Spleen (tissue), 11 donors: ENCODE data around the gene ZDHHC14. TPM values are rescaled to one million over a fixed set of nuclear protein-coding genes. Genes with fewer than 3 reads are reported as not detected.

Experiments used
- DNase-seq: peaks from one replicate; pipeline ENCODE4 v3.0.0-alpha.2; 2020
- H3K27ac ChIP-seq, 8 donors: fragments of 200-600 bp; sonication (generic) in 7 of 8; 1 replicate in 4 of 8; 2 replicates in 4 of 8; pipeline versions ENCODE4 v1.5.0 to v1.8.0; 2016 to 2021; ENCODE audit warnings: inconsistent platforms in 4 of 8, mild to moderate bottlenecking in 4 of 8, moderate library complexity in 1 of 8
- H3K27me3 ChIP-seq, 7 donors: fragments of 200-600 bp; sonication (generic) in 6 of 7; replicated peaks in 1 of 7; 1 replicate in 4 of 7; 2 replicates in 3 of 7; pipeline versions ENCODE4 v1.5.0 to v1.8.0; 2016 to 2021; ENCODE audit warnings: inconsistent platforms in 3 of 7, mild to moderate bottlenecking in 1 of 7
- H3K36me3 ChIP-seq, 6 donors: fragments of 200-600 bp; sonication (generic) in 5 of 6; 1 replicate in 4 of 6; 2 replicates in 2 of 6; pipeline versions ENCODE4 v1.5.0 to v1.8.0; 2016 to 2021; ENCODE audit warnings: inconsistent platforms in 2 of 6
- H3K4me1 ChIP-seq, 6 donors: fragments of 200-600 bp; sonication (generic) in 5 of 6; 1 replicate in 3 of 6; 2 replicates in 3 of 6; pipeline versions ENCODE4 v1.5.0 to v1.8.0; 2016 to 2021; ENCODE audit warnings: inconsistent platforms in 3 of 6
- H3K4me3 ChIP-seq, 8 donors: fragments of 200-600 bp; sonication (generic) in 7 of 8; 1 replicate in 4 of 8; 2 replicates in 4 of 8; pipeline versions ENCODE4 v1.5.0 to v1.8.0; 2016 to 2021; ENCODE audit warnings: inconsistent platforms in 4 of 8, mild to moderate bottlenecking in 4 of 8, moderate library complexity in 2 of 8
- H3K9me3 ChIP-seq, 8 donors: fragments of 200-600 bp; sonication (generic) in 7 of 8; 1 replicate in 4 of 8; 2 replicates in 4 of 8; pipeline versions ENCODE4 v1.5.0 to v1.8.0; 2016 to 2021; ENCODE audit warnings: inconsistent platforms in 4 of 8
- CTCF ChIP-seq, 11 experiments: fragments of 200-600 bp in 7 of 11; fragments of 450-650 bp in 4 of 11; sonication (generic) in 4 of 11; IDR thresholded peaks in 8 of 11; conservative IDR thresholded peaks in 3 of 11; 1 replicate in 7 of 11; 2 replicates in 4 of 11; pipeline versions ENCODE4 v1.4.0 to v1.8.0; 2016 to 2021; ENCODE audit warnings: antibody characterized with exemption in 11 of 11, inconsistent platforms in 4 of 11, mild to moderate bottlenecking in 1 of 11
- POLR2A ChIP-seq, 3 donors: fragments of 450-650 bp; IDR thresholded peaks; one replicate each; pipeline ENCODE4 v1.5.1; 2017; ENCODE audit warnings: antibody characterized with exemption in 3 of 3, mild to moderate bottlenecking in 1 of 3
- POLR2AphosphoS5 ChIP-seq, 3 donors: sonication (generic); formaldehyde crosslinking; IDR thresholded peaks; one replicate each; pipeline ENCODE4 v1.5.1; 2017; ENCODE audit warnings: antibody characterized with exemption in 3 of 3
- WGBS, 5 donors: extraction: QIAGEN DNeasy Blood & Tissue Kit in 3 of 5; methylation state at CpG; one replicate each; pipeline versions ENCODE4 v1.1.5 to v1.1.7; 2013 to 2018; 5-methylcytosine and 5-hydroxymethylcytosine counted together
- intact Hi-C: fragments of 100-400 bp; cut with DNase I; formaldehyde crosslinking; loops from one replicate; pipeline ENCODE4 v1.15.0; 2023; ENCODE audit warnings: low total_unique reads
- polyA plus RNA-seq, 3 donors: library from polyadenylated mRNA; stranded (reverse); fragments of 200-250 nt; gene quantifications; one replicate each; pipeline ENCODE4 v1.2.1, GENCODE V29; 2013
- total RNA-seq, 7 donors: library from RNA; depleted of rRNA in 3 of 7; stranded (reverse); fragments of >200 nt in 3 of 7; fragmentation: NEBNext Ultra II Directional in 4 of 7; extraction: Animal tissue kit (Norgen Biotek cat#: 25700) in 4 of 7; gene quantifications; one replicate each; pipeline versions ENCODE4 v1.1.0 to v1.2.1, GENCODE V29; 2016 to 2021
- donor health status: healthy with polysubstance abuse.
- donor health status: DM: no; HTN: no; CAD: no; lungs with moderate emphysema.
- donor health status: DM: no; HTN: no; CAD: no.
- donor health status: Bipolar disorder and iron deficiency.
- donor health status: healthy.
- donor health status: DM: no; HTN: no; CAD: no.
- donor health status: DM: yes; HTN: yes; CAD: no.

ZDHHC14 gene
- total and polyA plus RNA-seq, 10 donors: 7.8 to 18.2 (median 11.7) TPM

GRCh38 chr6:157638779-157639178, 257.8 kb downstream of the ZDHHC14 start:
- Histone ChIP-seq H3K4me3 (no peak overlapping the region), H3K9me3 (no peaks in the 10 kb centered on the region), H3K36me3 (peaks cover 0 to 23% (median 0%) of the 10 kb centered on the region in 6 donors), H3K4me1 (peaks cover 0 to 21% (median 0%) of the 10 kb centered on the region in 6 donors), H3K27ac (no peak overlapping the region), H3K27me3 (no peaks in the 10 kb centered on the region)
- intact Hi-C loops: no loop called here
- DNase-seq: no peak
- TF ChIP-seq POLR2A (IDR thresholded peaks at IDR 0.05) (no peak), CTCF (IDR thresholded peaks at IDR 0.05 in 8 of 11, conservative IDR thresholded peaks at IDR 0.05 in 3 of 11) (no peak), POLR2AphosphoS5 (IDR thresholded peaks at IDR 0.05) (no peak)
- WGBS, 5 donors: 89 to 93% (median 90%) methylated on average over 6 to 7 of the region's 7 CpGs

- Histone ChIP-seq H3K36me3 (peaks cover 0 to 8% (median 0%) of the 10 kb centered on the region in 6 donors), H3K9me3 (no peaks in the 10 kb centered on the region), H3K4me3 (no peak overlapping the region), H3K27me3 (no peaks in the 10 kb centered on the region), H3K4me1 (peaks cover 0 to 26% (median 3%) of the 10 kb centered on the region in 6 donors), H3K27ac (no peak overlapping the region)
- intact Hi-C loops: no loop called here
- WGBS, 5 donors: 84 to 92% (median 90%) methylated on average over 8 of the region's 8 CpGs
- no peak for DNase-seq
- TF ChIP-seq POLR2AphosphoS5 (IDR thresholded peaks at IDR 0.05): no peak
- TF ChIP-seq POLR2A (IDR thresholded peaks at IDR 0.05): no peak
- TF ChIP-seq CTCF (IDR thresholded peaks at IDR 0.05 in 8 of 11, conservative IDR thresholded peaks at IDR 0.05 in 3 of 11): no peak
Measured at GRCh38 chr6:157640746-157641451, 259.9 kb downstream of the ZDHHC14 start.

GRCh38 chr6:157641837-157642236, 260.8 kb downstream of the ZDHHC14 start:
- peaks cover 0 to 35% (median 8%) of the 10 kb centered on the region in 6 donors for H3K4me1 ChIP-seq
- H3K27me3 ChIP-seq: no peaks in the 10 kb centered on the region
- no peaks in the 10 kb centered on the region for H3K9me3 ChIP-seq
- no peaks in the 10 kb centered on the region for H3K36me3 ChIP-seq
- H3K4me3 ChIP-seq: no peak overlapping the region
- TF ChIP-seq POLR2A (IDR thresholded peaks at IDR 0.05) (no peak), POLR2AphosphoS5 (IDR thresholded peaks at IDR 0.05) (no peak), CTCF (IDR thresholded peaks at IDR 0.05 in 8 of 11, conservative IDR thresholded peaks at IDR 0.05 in 3 of 11) (no peak)
- intact Hi-C loops: no loop called here
- 90 to 98% (median 93%) methylated on average over 2 of the region's 2 CpGs for WGBS, 5 donors
- DNase-seq: no peak
- no peak overlapping the region for H3K27ac ChIP-seq

- Histone ChIP-seq H3K9me3 (no peaks in the 10 kb centered on the region), H3K27me3 (no peaks in the 10 kb centered on the region), H3K4me3 (no peak overlapping the region), H3K36me3 (peaks cover 0 to 7% (median 0%) of the 10 kb centered on the region in 6 donors), H3K4me1 (peaks cover 0 to 44% (median 8%) of the 10 kb centered on the region in 6 donors), H3K27ac (no peak overlapping the region)
- TF ChIP-seq CTCF (IDR thresholded peaks at IDR 0.05 in 8 of 11, conservative IDR thresholded peaks at IDR 0.05 in 3 of 11): no peak
- TF ChIP-seq POLR2A (IDR thresholded peaks at IDR 0.05): no peak
- DNase-seq: no peak
- 92 to 98% (median 97%) methylated on average over 3 of the region's 3 CpGs for WGBS, 5 donors
- intact Hi-C loops: no loop called here
Measured at GRCh38 chr6:157642736-157643135, 261.7 kb downstream of the ZDHHC14 start.
